GM12864 (cell line): Measurements from ENCODE around the gene MACF1.

Source experiments
- DNase-seq: peaks from one replicate; pipeline ENCODE4 v3.0.0-alpha.2; 2011; ENCODE audit warnings: low read depth
- H3K4me3 ChIP-seq: 2 replicates; pipeline ENCODE4 v1.5.1; 2011; ENCODE audit warnings: mild to moderate bottlenecking, low read depth, low read length, control low read depth
- CTCF ChIP-seq: IDR thresholded peaks from 2 replicates; pipeline ENCODE4 v1.5.1; 2011; ENCODE audit warnings: low read depth, mild to moderate bottlenecking, moderate library complexity, low read length, control low read depth, inconsistent platforms; ENCODE audit errors: missing control alignments

The MACF1 gene

GRCh38 chr1:39287541-39287940 is 83.0 kb downstream of the MACF1 start:
- DNase-seq, result no peak
- H3K4me3 ChIP-seq, result no peak overlapping the region
- no peak for TF ChIP-seq CTCF

GRCh38 chr1:39288735-39289465 is 84.4 kb downstream of the MACF1 start:
- no peak for DNase-seq
- no peak overlapping the region for H3K4me3 ChIP-seq
- TF ChIP-seq CTCF, result no peak

DNA sequence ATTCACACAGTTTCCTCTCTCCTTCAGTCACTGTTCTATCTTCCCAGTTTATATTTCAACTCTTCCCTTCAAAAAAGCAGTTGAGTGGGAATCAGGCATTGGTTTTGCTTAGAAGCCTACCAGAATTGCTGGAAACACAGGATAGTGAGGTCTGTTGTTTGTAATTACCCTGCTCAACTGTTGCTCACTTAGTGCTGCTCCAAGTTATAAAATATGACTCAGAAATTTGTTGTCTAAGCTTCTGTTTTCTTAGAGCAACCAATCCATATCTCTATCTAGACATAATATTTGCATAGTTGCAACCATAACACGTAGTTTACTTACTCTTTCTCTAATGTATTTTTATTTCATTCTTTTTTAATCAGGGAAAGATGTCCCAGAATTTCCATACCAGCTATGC is 87.9 kb downstream of the MACF1 start:
- TF ChIP-seq CTCF, result no peak
- DNase-seq, result no peak

DNA sequence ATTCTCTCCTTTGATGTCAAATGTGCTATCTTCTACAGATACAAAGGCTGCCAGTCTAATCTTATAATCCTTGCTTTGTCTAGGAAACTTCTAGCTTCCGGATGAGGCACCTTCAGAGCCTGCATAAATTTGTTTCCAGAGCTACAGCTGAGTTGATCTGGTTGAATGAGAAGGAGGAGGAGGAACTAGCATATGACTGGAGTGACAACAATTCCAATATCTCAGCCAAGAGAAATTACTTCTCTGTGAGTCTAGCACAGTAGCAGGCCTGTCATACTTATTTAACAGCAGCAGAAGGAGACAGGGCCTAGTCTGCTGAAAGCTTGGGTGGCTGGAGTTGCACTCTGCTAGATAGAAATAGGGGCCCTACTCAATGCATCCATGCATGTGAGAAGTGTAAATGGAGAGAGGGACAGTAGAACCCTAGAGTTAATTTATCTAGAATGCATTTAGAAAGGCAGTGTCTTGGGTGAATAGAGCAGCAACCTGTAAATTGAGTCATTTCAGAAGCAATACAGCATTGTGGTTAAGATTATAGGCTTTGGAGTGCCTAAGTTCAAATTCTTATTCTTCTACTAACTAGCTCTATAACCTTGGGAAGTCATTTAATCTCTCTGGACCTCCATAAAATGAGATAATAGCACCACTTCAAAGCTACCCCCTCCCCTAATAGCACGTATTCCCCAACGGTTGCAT is 89.0 kb downstream of the MACF1 start:
- DNase-seq, result no peak
- no peak for TF ChIP-seq CTCF

More for the DNA sequence above, 87.9 kb downstream of the MACF1 start:
- no peak overlapping the region for H3K4me3 ChIP-seq

DNA sequence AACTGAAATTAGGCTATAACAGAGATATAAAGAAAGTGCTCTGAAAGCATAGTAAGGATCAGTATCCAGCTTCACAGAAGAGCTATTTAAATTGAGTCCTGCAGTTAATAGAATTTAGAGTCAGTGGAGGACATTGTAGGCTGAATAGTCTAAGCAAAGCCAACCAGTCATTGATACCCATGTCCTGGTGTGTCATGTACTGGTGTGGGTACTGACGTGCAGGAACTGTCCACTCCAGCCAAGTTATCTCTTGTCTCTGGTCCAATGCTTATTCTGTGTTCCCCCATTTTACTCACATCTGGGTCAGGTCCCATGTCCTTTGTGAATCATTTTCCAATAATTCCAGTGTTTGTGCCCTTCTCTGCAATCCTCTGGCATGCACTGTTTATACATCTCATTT is 90.0 kb downstream of the MACF1 start:
- no peak overlapping the region for H3K4me3 ChIP-seq
- TF ChIP-seq CTCF, result no peak
- no peak for DNase-seq

More for the DNA sequence above, 89.0 kb downstream of the MACF1 start:
- no peak overlapping the region for H3K4me3 ChIP-seq

GRCh38 chr1:39295901-39296300 is 91.4 kb downstream of the MACF1 start:
- no peak overlapping the region for H3K4me3 ChIP-seq
- no peak for DNase-seq
- no peak for TF ChIP-seq CTCF

- DNase-seq, result no peak
- no peak for TF ChIP-seq CTCF
- no peak overlapping the region for H3K4me3 ChIP-seq
Measured at GRCh38 chr1:39297551-39297950, 93.1 kb downstream of the MACF1 start.
